GM21360 (cell line): ENCODE results near the gene PARD6B.
"Not testable (repeated sequence)": the region's sequence is repeated elsewhere in the genome, so short reads cannot be mapped to it uniquely, and the experiment has no call there.

Source experiments
- ATAC-seq: cut with Tn5 transposase; IDR thresholded peaks from one replicate; pipeline ENCODE4 v1.9.1; 2021; ENCODE audit warnings: mild to moderate bottlenecking, moderate library complexity; ENCODE audit not compliant: unreplicated experiment

The PARD6B gene

GRCh38 chr20:50743087-50743486 is 11.7 kb downstream of the PARD6B start:
- ATAC-seq, result no peak

GRCh38 chr20:50744143-50744792 is 12.9 kb downstream of the PARD6B start:
- no peak for ATAC-seq

- no peak for ATAC-seq
Measured at GRCh38 chr20:50745634-50746137, 14.3 kb downstream of the PARD6B start.

- ATAC-seq, result no peak
Measured at GRCh38 chr20:50746138-50746940, 15.0 kb downstream of the PARD6B start.

- ATAC-seq, result no peak
Measured at GRCh38 chr20:50747275-50747674, 15.9 kb downstream of the PARD6B start.

GRCh38 chr20:50750145-50750671 is 18.8 kb downstream of the PARD6B start:
- ATAC-seq, result no peak

- no peak for ATAC-seq
Measured at GRCh38 chr20:50753152-50753551, 21.8 kb downstream of the PARD6B start.

- no peak for ATAC-seq
Measured at GRCh38 chr20:50754420-50754819, 23.0 kb downstream of the PARD6B start.

- ATAC-seq, result no peak
Measured at GRCh38 chr20:50756447-50756846, 25.1 kb downstream of the PARD6B start.

- ATAC-seq, result no peak
Measured at GRCh38 chr20:50758469-50758868, 27.1 kb downstream of the PARD6B start.

- ATAC-seq, result no peak
Measured at GRCh38 chr20:50758992-50759391, 27.6 kb downstream of the PARD6B start.

- no peak for ATAC-seq
Measured at GRCh38 chr20:50759678-50760077, 28.3 kb downstream of the PARD6B start.

GRCh38 chr20:50762045-50762422 is 30.7 kb downstream of the PARD6B start:
- no peak for ATAC-seq

GRCh38 chr20:50762435-50763220 is 31.2 kb downstream of the PARD6B start:
- ATAC-seq, result no peak

GRCh38 chr20:50763550-50764458 is 32.4 kb downstream of the PARD6B start:
- not testable (repeated sequence) for ATAC-seq

- ATAC-seq, result not testable (repeated sequence)
Measured at GRCh38 chr20:50765251-50765650, 33.9 kb downstream of the PARD6B start.

- no peak for ATAC-seq
Measured at GRCh38 chr20:50765674-50766073, 34.3 kb downstream of the PARD6B start.

- not testable (repeated sequence) for ATAC-seq
Measured at GRCh38 chr20:50766955-50767809, 35.8 kb downstream of the PARD6B start.

GRCh38 chr20:50768991-50769390 is 37.6 kb downstream of the PARD6B start:
- not testable (repeated sequence) for ATAC-seq
